HepG2 (cell line): ENCODE measurements around the gene SECTM1. TPM values are rescaled to one million over a fixed set of nuclear protein-coding genes. Genes with fewer than 3 reads are reported as not detected.

Experiments used
- BATF2 ChIP-seq: sonication (generic); formaldehyde crosslinking; IDR thresholded peaks from 2 replicates; pipeline ENCODE4 v1.8.0; 2022; ENCODE audit warnings: mild to moderate bottlenecking, missing genetic modification reagents, moderate library complexity
- MLLT10 ChIP-seq: sonication (generic); formaldehyde crosslinking; IDR thresholded peaks from 2 replicates; pipeline ENCODE4 v1.4.0; 2020; ENCODE audit warnings: missing genetic modification reagents
- NFATC3 ChIP-seq: sonication (generic); formaldehyde crosslinking; IDR thresholded peaks from 2 replicates; pipeline ENCODE4 v1.5.1; 2020; ENCODE audit warnings: mild to moderate bottlenecking, missing genetic modification reagents
- XBP1 ChIP-seq: sonication (generic); formaldehyde crosslinking; IDR thresholded peaks from 2 replicates; pipeline ENCODE4 v1.5.0; 2020; ENCODE audit warnings: missing genetic modification reagents
- ZBTB40 ChIP-seq, 2 experiments: fragments of 450-650 bp in 1 of 2; sonication (generic) in 1 of 2; formaldehyde crosslinking in 1 of 2; IDR thresholded peaks; 2 replicates each; pipeline versions ENCODE4 v1.6.1 to v1.8.0; 2016 to 2022; ENCODE audit warnings: antibody characterized with exemption in 1 of 2, mild to moderate bottlenecking in 1 of 2, missing genetic modification reagents in 1 of 2
- ZNF136 ChIP-seq: sonication (generic); formaldehyde crosslinking; IDR thresholded peaks from 2 replicates; pipeline ENCODE4 v1.8.1; 2022; ENCODE audit warnings: low read depth, mild to moderate bottlenecking, moderate library complexity, missing genetic modification reagents
- ZNF296 ChIP-seq: sonication (generic); formaldehyde crosslinking; conservative IDR thresholded peaks from 2 replicates; pipeline ENCODE4 v1.5.0; 2020; ENCODE audit warnings: mild to moderate bottlenecking, missing genetic modification reagents
- ZNF33A ChIP-seq: sonication (generic); formaldehyde crosslinking; IDR thresholded peaks from 2 replicates; pipeline ENCODE4 v1.5.1; 2020; ENCODE audit warnings: missing genetic modification reagents, mild to moderate bottlenecking, moderate library complexity, borderline replicate concordance
- ZNF556 ChIP-seq: sonication (generic); formaldehyde crosslinking; IDR thresholded peaks from 2 replicates; pipeline ENCODE4 v1.4.0; 2020; ENCODE audit warnings: mild to moderate bottlenecking, missing genetic modification reagents, borderline replicate concordance
- polyA plus RNA-seq, 8 experiments: library from polyadenylated mRNA; depleted of rRNA in 3 of 8; stranded (reverse) in 7 of 8; unstranded in 1 of 8; fragments of >200 nt; fragmentation: Illumina TruSeq in 4 of 8; extraction: Trizol in 4 of 8; gene quantifications; 2 replicates each; pipeline versions ENCODE4 v1.2.1 to v1.2.3, GENCODE V29; 2011 to 2016; ENCODE audit warnings: low read depth in 4 of 8, missing spikeins in 1 of 8, mixed read lengths in 1 of 8; ENCODE audit not compliant: insufficient read depth in 1 of 8
- total RNA-seq, 5 experiments: library from RNA; depleted of rRNA; stranded (reverse); fragments of >200 nt; fragmentation: Illumina TruSeq; extraction: Trizol; gene quantifications; 2 replicates each; pipeline ENCODE4 v1.2.3, GENCODE V29; 2016; ENCODE audit warnings: low read depth in 1 of 5
- TF ChIP-seq, protein P1 (sequence below): sonication (generic); formaldehyde crosslinking; IDR thresholded peaks from 2 replicates; pipeline ENCODE4 v1.4.0; 2020; ENCODE audit warnings: missing genetic modification reagents
- TF ChIP-seq, protein P2 (sequence below): sonication (generic); formaldehyde crosslinking; IDR thresholded peaks from 2 replicates; pipeline ENCODE4 v1.4.0; 2020; ENCODE audit warnings: missing genetic modification reagents

SECTM1 gene
- total and polyA plus RNA-seq, 2 of the 13 experiments (the other 11 are each of a cell fraction or from before 2014, with no cell fraction given), result 3.5 to 5.3 TPM

DNA sequence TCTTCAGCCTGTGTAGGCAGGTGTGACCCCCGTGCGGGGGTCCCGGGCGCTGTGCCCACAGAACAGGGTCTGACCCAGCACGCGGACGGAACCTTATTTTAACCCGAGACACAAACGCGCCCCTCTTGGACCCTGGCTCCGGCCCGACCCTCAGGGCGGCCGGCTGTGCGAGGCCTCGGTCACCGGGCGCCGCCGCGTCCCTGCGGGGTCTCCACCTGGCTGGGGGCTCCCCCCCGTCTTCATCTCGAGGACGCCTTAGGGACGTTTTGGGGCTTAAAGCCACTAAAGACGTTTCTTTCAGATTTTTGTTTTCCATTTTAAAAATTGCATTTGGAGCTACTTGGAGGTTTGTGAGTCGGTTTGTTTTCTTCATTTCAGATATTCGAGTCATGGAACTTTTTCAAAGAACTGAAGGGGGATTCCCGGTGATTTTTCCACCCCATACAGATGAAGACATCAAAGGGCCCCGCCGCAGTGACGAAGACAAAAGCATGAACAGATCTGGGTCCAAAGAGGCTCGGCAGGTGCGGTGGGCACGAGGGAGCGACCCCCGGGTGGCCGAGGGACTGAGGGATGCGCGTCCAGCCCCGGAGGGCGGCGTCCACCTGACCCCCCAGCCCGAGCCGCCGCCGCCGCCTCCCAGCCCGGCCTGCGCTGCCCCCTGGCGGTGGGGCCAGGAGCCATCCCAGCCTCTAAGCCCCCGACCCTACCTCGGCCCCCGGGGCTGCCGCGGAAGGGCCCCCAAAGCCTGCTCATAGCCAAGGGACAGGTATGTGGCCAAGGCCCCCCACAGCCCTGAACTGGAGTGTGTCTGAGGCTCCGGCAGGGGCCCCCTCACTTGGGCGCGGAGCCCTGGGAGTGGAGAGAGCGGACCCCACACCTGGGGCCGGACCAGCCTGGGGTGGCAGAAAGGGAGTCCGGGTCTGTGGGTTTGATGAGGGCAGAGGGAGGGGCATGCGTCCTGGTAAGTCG, 12.3 kb downstream of the SECTM1 start (continued):
- TF ChIP-seq, protein P1, sequence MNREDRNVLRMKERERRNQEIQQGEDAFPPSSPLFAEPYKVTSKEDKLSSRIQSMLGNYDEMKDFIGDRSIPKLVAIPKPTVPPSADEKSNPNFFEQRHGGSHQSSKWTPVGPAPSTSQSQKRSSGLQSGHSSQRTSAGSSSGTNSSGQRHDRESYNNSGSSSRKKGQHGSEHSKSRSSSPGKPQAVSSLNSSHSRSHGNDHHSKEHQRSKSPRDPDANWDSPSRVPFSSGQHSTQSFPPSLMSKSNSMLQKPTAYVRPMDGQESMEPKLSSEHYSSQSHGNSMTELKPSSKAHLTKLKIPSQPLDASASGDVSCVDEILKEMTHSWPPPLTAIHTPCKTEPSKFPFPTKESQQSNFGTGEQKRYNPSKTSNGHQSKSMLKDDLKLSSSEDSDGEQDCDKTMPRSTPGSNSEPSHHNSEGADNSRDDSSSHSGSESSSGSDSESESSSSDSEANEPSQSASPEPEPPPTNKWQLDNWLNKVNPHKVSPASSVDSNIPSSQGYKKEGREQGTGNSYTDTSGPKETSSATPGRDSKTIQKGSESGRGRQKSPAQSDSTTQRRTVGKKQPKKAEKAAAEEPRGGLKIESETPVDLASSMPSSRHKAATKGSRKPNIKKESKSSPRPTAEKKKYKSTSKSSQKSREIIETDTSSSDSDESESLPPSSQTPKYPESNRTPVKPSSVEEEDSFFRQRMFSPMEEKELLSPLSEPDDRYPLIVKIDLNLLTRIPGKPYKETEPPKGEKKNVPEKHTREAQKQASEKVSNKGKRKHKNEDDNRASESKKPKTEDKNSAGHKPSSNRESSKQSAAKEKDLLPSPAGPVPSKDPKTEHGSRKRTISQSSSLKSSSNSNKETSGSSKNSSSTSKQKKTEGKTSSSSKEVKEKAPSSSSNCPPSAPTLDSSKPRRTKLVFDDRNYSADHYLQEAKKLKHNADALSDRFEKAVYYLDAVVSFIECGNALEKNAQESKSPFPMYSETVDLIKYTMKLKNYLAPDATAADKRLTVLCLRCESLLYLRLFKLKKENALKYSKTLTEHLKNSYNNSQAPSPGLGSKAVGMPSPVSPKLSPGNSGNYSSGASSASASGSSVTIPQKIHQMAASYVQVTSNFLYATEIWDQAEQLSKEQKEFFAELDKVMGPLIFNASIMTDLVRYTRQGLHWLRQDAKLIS (CRISPR knock-in tag), result no peak
- no peak for TF ChIP-seq XBP1 (CRISPR knock-in tag)
- no peak for TF ChIP-seq ZNF136 (CRISPR knock-in tag)
- no peak for TF ChIP-seq ZNF296 (CRISPR knock-in tag)
- TF ChIP-seq, protein P2, sequence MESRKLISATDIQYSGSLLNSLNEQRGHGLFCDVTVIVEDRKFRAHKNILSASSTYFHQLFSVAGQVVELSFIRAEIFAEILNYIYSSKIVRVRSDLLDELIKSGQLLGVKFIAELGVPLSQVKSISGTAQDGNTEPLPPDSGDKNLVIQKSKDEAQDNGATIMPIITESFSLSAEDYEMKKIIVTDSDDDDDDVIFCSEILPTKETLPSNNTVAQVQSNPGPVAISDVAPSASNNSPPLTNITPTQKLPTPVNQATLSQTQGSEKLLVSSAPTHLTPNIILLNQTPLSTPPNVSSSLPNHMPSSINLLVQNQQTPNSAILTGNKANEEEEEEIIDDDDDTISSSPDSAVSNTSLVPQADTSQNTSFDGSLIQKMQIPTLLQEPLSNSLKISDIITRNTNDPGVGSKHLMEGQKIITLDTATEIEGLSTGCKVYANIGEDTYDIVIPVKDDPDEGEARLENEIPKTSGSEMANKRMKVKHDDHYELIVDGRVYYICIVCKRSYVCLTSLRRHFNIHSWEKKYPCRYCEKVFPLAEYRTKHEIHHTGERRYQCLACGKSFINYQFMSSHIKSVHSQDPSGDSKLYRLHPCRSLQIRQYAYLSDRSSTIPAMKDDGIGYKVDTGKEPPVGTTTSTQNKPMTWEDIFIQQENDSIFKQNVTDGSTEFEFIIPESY (CRISPR knock-in tag), result peak; percentile 66
- no peak for TF ChIP-seq ZBTB40 (IDR thresholded peaks at IDR 0.05)
- no peak for TF ChIP-seq ZBTB40 (CRISPR knock-in tag; IDR thresholded peaks at IDR 0.05)
- TF ChIP-seq MLLT10 (CRISPR knock-in tag), result no peak
- peak; percentile 48; the same call in 1 of the 2 replicates for TF ChIP-seq ZNF556 (CRISPR knock-in tag)
- no peak for TF ChIP-seq BATF2 (CRISPR knock-in tag)
- no peak for TF ChIP-seq NFATC3
- TF ChIP-seq ZNF33A (CRISPR knock-in tag), result no peak
